Parathyroid adenoma (tissue), 2 donors: ENCODE results near the gene HIRA.
"Not testable (repeated sequence)": the region's sequence is repeated elsewhere in the genome, so short reads cannot be mapped to it uniquely, and the experiment has no call there.

ENCODE experiments used
- H2AFZ ChIP-seq: fragments of 300-600 bp; sonication (generic); one replicate; pipeline ENCODE4 v1.7.0; 2017; ENCODE audit warnings: antibody characterized with exemption, mild to moderate bottlenecking
- H3K27ac ChIP-seq: fragments of 300-600 bp; sonication (generic); one replicate; pipeline ENCODE4 v1.7.0; 2017
- H3K27me3 ChIP-seq: fragments of 300-600 bp; sonication (generic); one replicate; pipeline ENCODE4 v1.7.0; 2017; ENCODE audit warnings: low read length; ENCODE audit not compliant: control insufficient read depth, insufficient read depth
- H3K36me3 ChIP-seq: fragments of 300-600 bp; sonication (generic); one replicate; pipeline ENCODE4 v1.7.0; 2017; ENCODE audit warnings: low read length; ENCODE audit not compliant: control insufficient read depth, insufficient read depth
- H3K4me1 ChIP-seq: fragments of 300-600 bp; sonication (generic); one replicate; pipeline ENCODE4 v1.7.0; 2017; ENCODE audit warnings: control low read depth
- H3K4me2 ChIP-seq: fragments of 300-600 bp; sonication (generic); one replicate; pipeline ENCODE4 v1.7.0; 2017; ENCODE audit warnings: low read length
- H3K4me3 ChIP-seq: fragments of 300-600 bp; sonication (generic); one replicate; pipeline ENCODE4 v1.7.0; 2017; ENCODE audit warnings: low read depth, low read length
- H3K79me2 ChIP-seq: fragments of 300-600 bp; sonication (generic); one replicate; pipeline ENCODE4 v1.7.0; 2017; ENCODE audit warnings: control low read depth
- H3K9ac ChIP-seq: fragments of 300-600 bp; sonication (generic); one replicate; pipeline ENCODE4 v1.7.0; 2017; ENCODE audit warnings: mild to moderate bottlenecking
- H3K9me3 ChIP-seq: fragments of 300-600 bp; sonication (generic); one replicate; pipeline ENCODE4 v1.7.0; 2017; ENCODE audit warnings: low read length; ENCODE audit not compliant: control insufficient read depth
- TF ChIP-seq, protein P1 (sequence below): fragments of 300-600 bp; sonication (generic); IDR thresholded peaks from one replicate; pipeline ENCODE4 v1.7.0; 2017; ENCODE audit warnings: antibody characterized with exemption, mild to moderate bottlenecking
- donor health status: primary hyperparathyroidism.

HIRA gene

DNA sequence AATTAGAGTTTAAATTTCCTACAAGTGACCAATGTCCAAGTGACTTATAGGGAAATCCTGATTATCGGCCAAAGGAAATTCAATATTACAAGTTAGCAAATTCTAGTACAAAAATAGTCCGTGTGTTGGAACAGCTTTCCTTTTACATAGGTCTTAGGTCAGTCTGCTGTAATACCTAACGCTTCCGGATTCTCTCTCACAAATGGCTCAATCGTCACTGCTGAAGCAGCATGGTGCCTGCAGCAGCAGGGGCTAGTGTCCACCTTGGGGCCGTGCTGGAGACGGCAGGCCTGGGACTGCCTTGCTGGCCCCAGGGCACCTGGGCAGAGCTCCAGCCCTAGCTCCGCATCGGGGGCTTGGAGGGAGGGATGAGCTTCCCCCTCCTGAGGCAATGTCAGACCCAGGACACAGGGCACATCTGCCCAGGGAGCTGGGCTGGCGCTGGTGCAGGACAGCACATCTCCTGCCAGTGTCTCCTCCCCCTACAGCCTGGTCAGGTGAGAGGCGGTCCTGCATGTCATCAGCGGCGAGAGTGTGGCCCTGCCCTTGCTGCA is 100.6 kb downstream of the HIRA start:
- no peak overlapping the region for H3K4me2 ChIP-seq
- H3K4me1 ChIP-seq = no peaks in the 10 kb centered on the region
- H3K79me2 ChIP-seq = no peaks in the 10 kb centered on the region
- TF ChIP-seq, protein P1, sequence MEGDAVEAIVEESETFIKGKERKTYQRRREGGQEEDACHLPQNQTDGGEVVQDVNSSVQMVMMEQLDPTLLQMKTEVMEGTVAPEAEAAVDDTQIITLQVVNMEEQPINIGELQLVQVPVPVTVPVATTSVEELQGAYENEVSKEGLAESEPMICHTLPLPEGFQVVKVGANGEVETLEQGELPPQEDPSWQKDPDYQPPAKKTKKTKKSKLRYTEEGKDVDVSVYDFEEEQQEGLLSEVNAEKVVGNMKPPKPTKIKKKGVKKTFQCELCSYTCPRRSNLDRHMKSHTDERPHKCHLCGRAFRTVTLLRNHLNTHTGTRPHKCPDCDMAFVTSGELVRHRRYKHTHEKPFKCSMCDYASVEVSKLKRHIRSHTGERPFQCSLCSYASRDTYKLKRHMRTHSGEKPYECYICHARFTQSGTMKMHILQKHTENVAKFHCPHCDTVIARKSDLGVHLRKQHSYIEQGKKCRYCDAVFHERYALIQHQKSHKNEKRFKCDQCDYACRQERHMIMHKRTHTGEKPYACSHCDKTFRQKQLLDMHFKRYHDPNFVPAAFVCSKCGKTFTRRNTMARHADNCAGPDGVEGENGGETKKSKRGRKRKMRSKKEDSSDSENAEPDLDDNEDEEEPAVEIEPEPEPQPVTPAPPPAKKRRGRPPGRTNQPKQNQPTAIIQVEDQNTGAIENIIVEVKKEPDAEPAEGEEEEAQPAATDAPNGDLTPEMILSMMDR = no peak
- no peak overlapping the region for H3K27ac ChIP-seq
- H2AFZ ChIP-seq = no peak overlapping the region
- no peaks in the 10 kb centered on the region for H3K9me3 ChIP-seq
- no peaks in the 10 kb centered on the region for H3K27me3 ChIP-seq
- no peak overlapping the region for H3K9ac ChIP-seq
- no peak overlapping the region for H3K4me3 ChIP-seq
- no peaks in the 10 kb centered on the region for H3K36me3 ChIP-seq

DNA sequence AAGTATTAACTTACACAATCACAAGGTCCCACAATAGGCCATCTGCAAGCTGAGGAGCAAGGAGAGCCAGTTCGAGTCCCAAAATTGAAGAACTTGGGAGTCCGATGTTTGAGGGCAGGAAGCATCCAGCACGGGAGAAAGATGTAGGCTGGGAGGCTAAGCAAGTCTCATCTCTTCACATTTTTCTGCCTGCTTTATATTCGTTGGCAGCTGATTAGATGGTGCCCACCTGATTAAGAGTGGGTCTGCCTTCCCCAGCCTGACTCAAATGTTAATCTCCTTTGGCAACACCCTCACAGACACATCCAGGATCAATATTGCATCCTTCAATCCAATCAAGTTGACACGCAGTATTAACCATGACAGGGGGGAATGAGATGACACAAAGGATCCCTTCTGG is 101.3 kb downstream of the HIRA start:
- H3K9me3 ChIP-seq, H3K9ac ChIP-seq, H3K27me3 ChIP-seq, H3K4me2 ChIP-seq, H2AFZ ChIP-seq, H3K27ac ChIP-seq, H3K4me1 ChIP-seq, H3K36me3 ChIP-seq, H3K4me3 ChIP-seq, H3K79me2 ChIP-seq: not testable (repeated sequence)

DNA sequence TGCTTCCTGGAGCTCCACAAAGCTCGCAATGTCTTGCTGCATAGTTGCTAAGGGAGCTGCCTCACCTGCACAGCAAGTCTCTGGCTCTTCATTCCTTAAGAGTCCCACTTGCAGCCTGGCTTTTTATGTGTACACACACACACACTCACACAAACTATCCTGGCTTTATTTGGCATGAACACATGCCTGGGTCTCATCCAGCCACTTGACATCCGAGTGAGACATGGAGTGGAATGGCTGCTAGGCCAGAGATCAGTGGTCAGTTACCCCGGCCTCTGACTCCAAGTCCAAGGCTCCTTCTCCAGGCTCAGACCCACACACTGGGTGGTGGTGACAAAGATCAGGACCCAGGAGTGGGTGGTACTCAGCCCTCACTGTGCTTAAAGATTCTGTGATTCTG is 102.1 kb downstream of the HIRA start:
- TF ChIP-seq, protein P1 = no peak

DNA sequence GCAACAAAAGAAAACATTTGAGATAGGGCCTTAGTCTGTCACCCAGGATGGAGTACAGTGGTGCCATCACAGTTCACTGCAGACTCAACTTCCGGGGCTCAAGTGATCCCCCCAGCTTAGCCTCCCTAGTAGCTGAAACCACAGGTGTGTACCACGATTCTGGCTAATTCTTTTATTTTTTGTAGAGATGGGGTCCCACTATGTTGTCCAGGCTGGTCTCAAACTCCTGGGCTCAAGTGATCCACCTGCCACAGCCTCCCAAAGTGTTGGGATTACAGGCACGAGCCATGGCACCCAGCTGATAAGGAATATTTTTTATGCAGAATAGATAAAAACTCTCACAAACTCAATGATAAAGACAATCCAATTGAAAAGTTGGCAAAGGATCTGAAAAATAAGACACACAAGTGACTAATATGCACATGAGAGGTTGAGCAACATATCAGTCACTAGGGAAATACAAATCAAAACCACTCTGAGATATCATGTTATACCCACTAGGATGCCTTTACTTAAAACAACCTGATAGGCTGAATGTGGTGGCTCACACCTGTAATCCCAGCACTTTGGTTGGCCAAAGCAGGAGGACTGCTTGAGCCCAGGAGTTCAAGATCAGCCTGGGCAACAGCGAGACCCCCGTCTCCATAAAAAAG is 106.1 kb downstream of the HIRA start:
- TF ChIP-seq, protein P1 = no peak
- H3K9ac ChIP-seq = no peak overlapping the region
- no peak overlapping the region for H3K4me2 ChIP-seq
- H3K36me3 ChIP-seq = no peaks in the 10 kb centered on the region
- H3K4me1 ChIP-seq = no peaks in the 10 kb centered on the region
- no peak overlapping the region for H3K4me3 ChIP-seq
- H3K9me3 ChIP-seq = no peaks in the 10 kb centered on the region
- no peak overlapping the region for H3K27ac ChIP-seq
- H3K27me3 ChIP-seq = no peaks in the 10 kb centered on the region
- H2AFZ ChIP-seq = no peak overlapping the region
- H3K79me2 ChIP-seq = no peaks in the 10 kb centered on the region

More for the DNA sequence above, 102.1 kb downstream of the HIRA start:
- no peaks in the 10 kb centered on the region for H3K79me2 ChIP-seq
- no peak overlapping the region for H3K9ac ChIP-seq
- no peaks in the 10 kb centered on the region for H3K27me3 ChIP-seq
- H3K27ac ChIP-seq = no peak overlapping the region
- no peak overlapping the region for H3K4me3 ChIP-seq
- no peaks in the 10 kb centered on the region for H3K4me1 ChIP-seq
- no peak overlapping the region for H2AFZ ChIP-seq
- H3K4me2 ChIP-seq = no peak overlapping the region
- no peaks in the 10 kb centered on the region for H3K9me3 ChIP-seq
- no peaks in the 10 kb centered on the region for H3K36me3 ChIP-seq

DNA sequence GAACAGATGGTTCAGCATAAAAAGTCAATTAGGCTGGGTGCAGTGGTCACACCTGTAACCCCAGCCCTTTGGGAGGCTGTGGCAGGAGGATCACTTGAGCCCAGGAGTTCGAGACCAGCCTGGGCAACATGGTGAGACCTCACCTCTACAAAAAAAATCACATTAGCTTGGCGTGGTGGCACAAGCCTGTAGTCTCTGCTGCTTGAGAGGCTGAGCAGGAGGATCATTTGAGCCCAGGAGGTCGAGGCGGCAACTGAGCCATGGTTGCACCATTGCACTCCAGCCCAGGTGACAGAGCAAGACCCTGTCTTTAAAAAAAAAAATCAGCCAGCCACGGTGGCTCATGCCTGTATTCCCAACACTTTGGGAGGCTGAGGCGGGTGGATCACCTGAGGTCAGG is 108.1 kb downstream of the HIRA start:
- H3K79me2 ChIP-seq, H3K9me3 ChIP-seq, H3K27me3 ChIP-seq, H3K36me3 ChIP-seq, H3K4me3 ChIP-seq, H2AFZ ChIP-seq, H3K27ac ChIP-seq, H3K9ac ChIP-seq, H3K4me1 ChIP-seq, H3K4me2 ChIP-seq: not testable (repeated sequence)

DNA sequence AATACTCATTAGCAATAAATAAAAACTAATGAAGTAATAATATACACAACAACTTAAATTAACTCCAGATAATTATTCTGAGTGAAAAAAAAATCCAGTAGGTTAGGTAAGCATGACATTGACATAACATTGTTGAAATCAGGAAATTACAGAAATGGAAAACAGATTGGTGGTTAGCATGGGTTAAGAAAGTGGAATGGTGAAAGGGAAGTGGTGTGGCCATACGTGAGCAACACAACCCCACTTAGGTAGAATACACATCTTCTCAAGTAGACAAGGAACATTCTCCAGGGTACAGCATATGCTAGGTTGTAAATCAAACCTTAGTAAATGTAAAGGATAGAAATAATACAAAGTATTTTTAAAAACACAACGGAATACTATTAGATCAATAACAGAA is 109.8 kb downstream of the HIRA start:
- no peaks in the 10 kb centered on the region for H3K9me3 ChIP-seq
- no peak overlapping the region for H2AFZ ChIP-seq
- no peak overlapping the region for H3K27ac ChIP-seq
- H3K4me2 ChIP-seq = no peak overlapping the region
- H3K9ac ChIP-seq = no peak overlapping the region
- no peak overlapping the region for H3K4me3 ChIP-seq
- H3K79me2 ChIP-seq = no peaks in the 10 kb centered on the region
- TF ChIP-seq, protein P1 = no peak
- no peaks in the 10 kb centered on the region for H3K36me3 ChIP-seq
- no peaks in the 10 kb centered on the region for H3K4me1 ChIP-seq
- H3K27me3 ChIP-seq = no peaks in the 10 kb centered on the region

DNA sequence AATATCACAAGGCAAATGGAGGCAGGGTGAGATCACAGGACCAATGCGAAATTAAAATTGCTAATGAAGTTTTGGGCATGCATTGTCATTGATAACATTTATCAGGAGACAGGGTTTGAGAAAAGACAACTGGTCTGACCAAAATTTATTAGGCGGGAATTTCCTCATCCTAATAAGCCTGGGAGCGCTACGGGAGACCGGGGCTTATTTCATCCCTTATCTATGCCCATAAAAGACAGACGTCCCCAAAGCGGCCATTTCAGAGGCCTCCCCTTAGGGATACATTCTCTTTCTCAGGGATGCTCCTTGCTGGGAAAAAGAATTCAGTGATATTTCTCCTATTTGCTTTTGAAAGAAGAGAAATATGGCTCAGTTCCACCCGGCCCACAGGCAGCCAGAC is 111.4 kb downstream of the HIRA start:
- H3K9me3 ChIP-seq, H2AFZ ChIP-seq, H3K4me1 ChIP-seq, H3K27ac ChIP-seq, H3K79me2 ChIP-seq, H3K27me3 ChIP-seq, H3K9ac ChIP-seq, H3K4me3 ChIP-seq, H3K4me2 ChIP-seq, H3K36me3 ChIP-seq: not testable (repeated sequence)
